ENCODE results near the gene C8B.

- TF ChIP-seq MAX (IDR thresholded peaks at IDR 0.05) (no peak), TEAD4 (IDR thresholded peaks at IDR 0.05) (no peak), TCF12 (IDR thresholded peaks at IDR 0.05; ENCODE audit: low read depth) (no peak), RAD21 (IDR thresholded peaks at IDR 0.05; ENCODE audit: low read depth) (no peak), TAF1 (IDR thresholded peaks at IDR 0.05; ENCODE audit: low read depth) (no peak)
Measured at GRCh38 chr1:56933161-56933560, 32.7 kb downstream of the C8B start.

Data from Ishikawa (cell line).